HG03066 (cell line): ENCODE measurements around the gene SGPP2.
"Not testable (repeated sequence)": the region's sequence is repeated elsewhere in the genome, so short reads cannot be mapped to it uniquely, and the experiment has no call there.

Source experiments
- ATAC-seq: cut with Tn5 transposase; IDR thresholded peaks from one replicate; pipeline ENCODE4 v1.9.1; 2021; ENCODE audit warnings: low read depth; ENCODE audit not compliant: unreplicated experiment

Gene SGPP2

GRCh38 chr2:222424729-222425671, 657 bp downstream of the SGPP2 start:
- ATAC-seq = peak; percentile 16

DNA sequence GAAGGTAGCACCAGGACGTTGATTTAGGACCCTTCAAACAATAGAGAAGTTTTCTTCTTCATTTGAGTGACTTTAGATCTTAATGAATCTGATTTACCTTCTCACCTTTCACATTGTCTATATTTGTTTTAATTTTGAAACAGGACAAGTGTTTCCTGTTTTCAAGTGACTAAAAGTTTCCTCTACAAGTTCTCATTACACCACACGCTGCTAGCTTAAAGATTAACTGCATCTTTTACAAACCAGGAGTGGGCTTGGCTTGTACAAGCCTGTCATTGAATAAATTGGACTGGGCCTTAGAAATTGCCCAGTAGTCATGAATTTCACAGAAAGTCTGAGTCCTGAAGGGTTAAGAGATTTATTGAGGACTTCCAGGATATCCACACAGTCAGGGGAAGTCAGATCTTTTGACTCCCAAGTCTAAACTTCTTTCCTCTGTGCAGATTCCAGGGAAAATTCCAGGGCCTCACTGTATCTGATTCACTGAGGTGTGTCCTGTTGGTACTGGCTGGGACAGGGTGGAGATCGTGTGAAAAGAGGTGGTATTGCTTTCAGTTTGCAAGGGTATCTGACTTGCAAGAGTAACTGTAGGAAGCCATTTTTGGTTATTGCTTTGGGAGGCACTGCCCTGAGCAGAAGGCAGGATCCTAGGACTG, 3.4 kb downstream of the SGPP2 start:
- peak; percentile 52 for ATAC-seq

- ATAC-seq = no peak
Observed at GRCh38 chr2:222430071-222430470, 5.7 kb downstream of the SGPP2 start.

GRCh38 chr2:222430681-222431080, 6.3 kb downstream of the SGPP2 start:
- ATAC-seq = no peak

GRCh38 chr2:222431869-222432268, 7.5 kb downstream of the SGPP2 start:
- ATAC-seq = no peak

DNA sequence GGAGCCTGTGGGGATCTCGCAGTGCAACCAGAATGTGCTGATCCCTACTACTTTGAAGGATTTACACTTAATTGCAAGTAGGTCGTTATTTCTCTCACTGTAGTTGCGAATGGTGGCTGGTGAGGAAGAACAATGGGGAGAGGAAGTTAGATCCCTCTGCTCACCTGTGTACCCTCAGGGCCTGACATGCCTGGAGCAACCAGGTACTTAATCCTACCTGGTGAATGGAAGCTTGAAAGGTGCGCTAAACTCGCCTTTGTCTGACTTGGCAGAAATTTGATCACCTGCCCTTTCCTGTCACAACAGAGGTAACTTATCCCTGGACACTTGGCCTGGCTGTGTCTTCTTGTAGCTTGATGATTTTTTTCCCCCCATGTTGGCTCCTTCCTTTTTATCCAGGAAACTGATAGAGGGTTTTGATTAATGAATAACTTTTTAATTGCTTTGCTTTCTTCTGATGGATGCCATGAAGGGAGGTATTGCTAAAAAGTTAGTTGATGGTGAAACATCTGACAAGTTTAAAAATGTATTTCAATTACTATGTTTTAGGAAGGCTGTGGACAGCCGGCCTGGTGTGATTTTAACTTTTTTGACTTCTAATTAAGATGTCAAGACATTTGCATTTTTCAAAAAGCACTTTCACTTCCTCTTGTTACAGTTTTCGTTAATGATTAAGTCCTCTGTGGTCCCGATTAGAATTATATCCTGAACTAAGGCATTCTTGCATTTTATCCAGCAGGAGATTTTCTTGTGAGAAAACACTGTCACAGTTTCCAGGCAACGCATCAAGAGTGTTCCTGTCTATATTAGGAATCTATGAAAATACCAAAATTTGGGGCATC, 9.2 kb downstream of the SGPP2 start:
- peak; percentile 87 for ATAC-seq

- ATAC-seq = peak; percentile 39
Observed at GRCh38 chr2:222434204-222434603, 9.9 kb downstream of the SGPP2 start.

DNA sequence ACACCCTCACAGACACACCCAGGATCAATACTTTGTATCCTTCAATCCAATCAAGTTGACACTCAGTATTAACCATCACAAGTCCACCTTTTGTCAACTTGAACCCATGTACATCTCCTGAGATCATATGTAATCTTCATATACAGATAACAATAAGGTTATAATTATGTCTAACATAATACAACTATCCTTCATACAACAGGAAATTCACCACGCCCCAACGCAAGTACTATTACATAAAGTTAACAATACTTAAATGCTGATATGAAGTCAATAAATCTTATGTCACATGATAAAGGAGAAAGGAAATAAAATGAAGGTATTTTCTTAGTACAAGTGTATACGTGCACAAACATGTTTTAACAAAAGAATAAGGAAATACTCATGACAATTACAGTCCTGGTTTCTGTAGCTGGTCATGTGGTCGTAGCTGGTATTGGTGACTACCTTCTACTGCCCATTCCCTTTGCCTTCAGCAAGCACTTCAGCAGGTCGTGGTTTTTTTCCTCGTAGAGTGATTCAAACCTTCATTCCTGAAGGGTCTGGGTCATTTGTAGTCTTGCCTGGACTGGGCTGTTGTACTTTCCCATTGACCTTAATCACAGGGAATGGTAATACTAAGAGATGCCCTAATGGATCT, 11.2 kb downstream of the SGPP2 start:
- ATAC-seq = not testable (repeated sequence)

- ATAC-seq = no peak
Observed at GRCh38 chr2:222436040-222436413, 11.7 kb downstream of the SGPP2 start.

GRCh38 chr2:222439692-222440091, 15.3 kb downstream of the SGPP2 start:
- ATAC-seq = no peak

GRCh38 chr2:222440673-222441422, 16.5 kb downstream of the SGPP2 start:
- no peak for ATAC-seq

GRCh38 chr2:222442665-222443064, 18.3 kb downstream of the SGPP2 start:
- ATAC-seq = no peak

DNA sequence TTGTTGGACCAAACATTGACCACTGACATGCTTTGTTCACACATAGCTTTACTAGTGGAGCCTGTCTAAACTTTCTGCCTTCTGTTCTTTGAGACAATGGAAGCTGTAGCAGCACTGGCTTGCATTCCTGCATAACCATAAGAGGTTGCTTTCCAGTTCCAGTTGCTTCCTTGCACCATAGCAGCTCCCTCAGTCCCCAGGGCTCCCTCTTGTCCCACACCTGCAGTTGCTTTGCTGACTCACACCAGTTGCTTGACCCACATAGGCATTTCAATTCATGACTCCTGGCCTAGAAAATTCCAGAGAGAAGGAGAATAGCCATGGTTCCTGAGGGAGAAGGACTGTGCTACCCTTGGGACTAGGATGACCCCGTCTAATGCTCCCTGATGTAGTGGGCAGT, 20.9 kb downstream of the SGPP2 start:
- ATAC-seq = no peak

- no peak for ATAC-seq
Observed at GRCh38 chr2:222447131-222447530, 22.8 kb downstream of the SGPP2 start.

DNA sequence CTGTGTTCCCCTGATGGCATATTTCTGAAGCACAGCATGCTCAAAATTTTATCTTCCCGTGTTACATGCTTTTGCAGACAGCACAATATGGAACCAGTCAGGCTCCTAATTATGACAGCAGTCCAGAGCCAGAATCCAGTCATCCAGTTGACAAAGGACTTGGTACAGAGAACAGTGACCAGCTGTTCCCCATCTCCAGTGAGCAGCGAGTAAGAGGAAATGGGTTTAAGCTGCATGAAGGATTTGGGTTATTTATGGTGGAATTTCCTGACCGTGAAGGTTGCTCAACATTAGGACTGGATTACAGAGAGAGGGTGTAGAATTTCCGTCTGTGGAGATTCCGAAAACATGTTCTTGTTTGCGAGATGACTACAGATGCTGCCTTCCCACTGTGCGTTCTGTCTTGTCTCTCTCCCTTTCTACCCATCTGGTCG, 24.4 kb downstream of the SGPP2 start:
- no peak for ATAC-seq

GRCh38 chr2:222450021-222450420, 25.7 kb downstream of the SGPP2 start:
- no peak for ATAC-seq

- peak; percentile 100 for ATAC-seq
Observed at GRCh38 chr2:222451224-222451674, 26.9 kb downstream of the SGPP2 start.

GRCh38 chr2:222452422-222452950, 28.1 kb downstream of the SGPP2 start:
- no peak for ATAC-seq

GRCh38 chr2:222456479-222457077, 32.2 kb downstream of the SGPP2 start:
- ATAC-seq = no peak
